Thyroid gland (tissue), 4 donors: ENCODE measurements around the gene TGFB1I1. TPM values are rescaled to one million over a fixed set of nuclear protein-coding genes. Genes with fewer than 3 reads are reported as not detected.
"Not testable (repeated sequence)": the region's sequence is repeated elsewhere in the genome, so short reads cannot be mapped to it uniquely, and the experiment has no call there.

Experiments used
- DNase-seq, 2 donors: peaks; one replicate each; pipeline ENCODE4 v3.0.0-alpha.2; 2019
- H3K27ac ChIP-seq, 3 donors: fragments of 200-600 bp; sonication (generic); 1 replicate in 2 of 3; 2 replicates in 1 of 3; pipeline ENCODE4 v1.5.1; 2016 to 2019; ENCODE audit warnings: mild to moderate bottlenecking in 1 of 3, moderate library complexity in 1 of 3
- H3K27me3 ChIP-seq: fragments of 200-600 bp; sonication (generic); one replicate; pipeline ENCODE4 v1.5.1; 2019
- H3K36me3 ChIP-seq, 2 donors: fragments of 200-600 bp; sonication (generic); one replicate each; pipeline ENCODE4 v1.5.1; 2016 to 2019
- H3K4me1 ChIP-seq, 2 donors: fragments of 200-600 bp; sonication (generic); one replicate each; pipeline ENCODE4 v1.5.1; 2017 to 2019
- H3K4me3 ChIP-seq, 3 donors: fragments of 200-600 bp; sonication (generic); replicated peaks in 1 of 3; 1 replicate in 2 of 3; 2 replicates in 1 of 3; pipeline ENCODE4 v1.5.1; 2016; ENCODE audit warnings: mild to moderate bottlenecking in 1 of 3
- H3K9me3 ChIP-seq: fragments of 200-600 bp; sonication (generic); one replicate; pipeline ENCODE4 v1.5.1; 2017
- POLR2A ChIP-seq, 2 donors: fragments of 450-650 bp; IDR thresholded peaks; one replicate each; pipeline ENCODE4 v1.6.1; 2017; ENCODE audit warnings: antibody characterized with exemption in 2 of 2, mild to moderate bottlenecking in 2 of 2, moderate library complexity in 1 of 2
- WGBS, 2 donors: methylation state at CpG; one replicate each; pipeline ENCODE4 v1.1.5; 2017; 5-methylcytosine and 5-hydroxymethylcytosine counted together
- intact Hi-C: fragments of 100-400 bp; cut with DNase I; formaldehyde crosslinking; loops from one replicate; pipeline ENCODE4 v1.15.1; 2023
- total RNA-seq, 4 donors: library from RNA; depleted of rRNA; stranded (reverse); fragments of >200 nt; gene quantifications; one replicate each; pipeline ENCODE4 v1.2.3, GENCODE V29; 2016
- TF ChIP-seq, protein P1 (sequence below), 6 experiments: fragments of 200-600 bp in 3 of 6; fragments of 450-650 bp in 3 of 6; sonication (generic) in 3 of 6; IDR thresholded peaks; one replicate each; pipeline ENCODE4 v1.5.1; 2016 to 2019; ENCODE audit warnings: antibody characterized with exemption in 6 of 6, mild to moderate bottlenecking in 2 of 6, inconsistent platforms in 1 of 6, moderate library complexity in 1 of 6

TGFB1I1 gene
- total RNA-seq, 4 donors from 2014 or later = 11.0 to 23.5 (median 20.0) TPM

DNA sequence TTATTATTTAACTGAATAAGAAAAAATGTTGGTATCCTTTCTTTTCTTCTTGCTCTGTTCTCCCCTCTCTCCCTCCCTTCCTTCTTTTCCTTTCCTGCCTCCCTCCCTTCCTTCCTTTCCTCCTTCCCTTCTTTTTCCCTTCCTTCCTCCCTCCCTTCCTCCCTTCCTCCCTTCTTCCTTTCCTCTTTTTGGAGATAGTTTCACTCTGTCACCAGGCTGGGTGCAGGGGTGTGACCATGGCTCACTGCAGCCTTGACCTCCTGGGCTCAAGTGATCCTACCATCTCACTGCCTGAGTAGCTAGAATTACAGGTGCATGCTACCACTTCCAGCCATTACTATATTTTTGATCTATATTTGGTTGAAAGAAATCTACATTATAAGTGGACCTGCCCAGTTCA is 41.9 kb downstream of the TGFB1I1 start:
- no peaks in the 10 kb centered on the region for H3K9me3 ChIP-seq
- H3K27ac ChIP-seq = no peak overlapping the region
- peaks cover 8 to 12% of the 10 kb centered on the region in 2 donors for H3K4me1 ChIP-seq
- no peak overlapping the region for H3K4me3 ChIP-seq
- TF ChIP-seq, protein P1, sequence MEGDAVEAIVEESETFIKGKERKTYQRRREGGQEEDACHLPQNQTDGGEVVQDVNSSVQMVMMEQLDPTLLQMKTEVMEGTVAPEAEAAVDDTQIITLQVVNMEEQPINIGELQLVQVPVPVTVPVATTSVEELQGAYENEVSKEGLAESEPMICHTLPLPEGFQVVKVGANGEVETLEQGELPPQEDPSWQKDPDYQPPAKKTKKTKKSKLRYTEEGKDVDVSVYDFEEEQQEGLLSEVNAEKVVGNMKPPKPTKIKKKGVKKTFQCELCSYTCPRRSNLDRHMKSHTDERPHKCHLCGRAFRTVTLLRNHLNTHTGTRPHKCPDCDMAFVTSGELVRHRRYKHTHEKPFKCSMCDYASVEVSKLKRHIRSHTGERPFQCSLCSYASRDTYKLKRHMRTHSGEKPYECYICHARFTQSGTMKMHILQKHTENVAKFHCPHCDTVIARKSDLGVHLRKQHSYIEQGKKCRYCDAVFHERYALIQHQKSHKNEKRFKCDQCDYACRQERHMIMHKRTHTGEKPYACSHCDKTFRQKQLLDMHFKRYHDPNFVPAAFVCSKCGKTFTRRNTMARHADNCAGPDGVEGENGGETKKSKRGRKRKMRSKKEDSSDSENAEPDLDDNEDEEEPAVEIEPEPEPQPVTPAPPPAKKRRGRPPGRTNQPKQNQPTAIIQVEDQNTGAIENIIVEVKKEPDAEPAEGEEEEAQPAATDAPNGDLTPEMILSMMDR (IDR thresholded peaks at IDR 0.05) = no peak
- no peak for TF ChIP-seq POLR2A (IDR thresholded peaks at IDR 0.05)
- H3K27me3 ChIP-seq = no peaks in the 10 kb centered on the region
- intact Hi-C loops = no loop called here
- no peaks in the 10 kb centered on the region for H3K36me3 ChIP-seq
- DNase-seq = no peak

DNA sequence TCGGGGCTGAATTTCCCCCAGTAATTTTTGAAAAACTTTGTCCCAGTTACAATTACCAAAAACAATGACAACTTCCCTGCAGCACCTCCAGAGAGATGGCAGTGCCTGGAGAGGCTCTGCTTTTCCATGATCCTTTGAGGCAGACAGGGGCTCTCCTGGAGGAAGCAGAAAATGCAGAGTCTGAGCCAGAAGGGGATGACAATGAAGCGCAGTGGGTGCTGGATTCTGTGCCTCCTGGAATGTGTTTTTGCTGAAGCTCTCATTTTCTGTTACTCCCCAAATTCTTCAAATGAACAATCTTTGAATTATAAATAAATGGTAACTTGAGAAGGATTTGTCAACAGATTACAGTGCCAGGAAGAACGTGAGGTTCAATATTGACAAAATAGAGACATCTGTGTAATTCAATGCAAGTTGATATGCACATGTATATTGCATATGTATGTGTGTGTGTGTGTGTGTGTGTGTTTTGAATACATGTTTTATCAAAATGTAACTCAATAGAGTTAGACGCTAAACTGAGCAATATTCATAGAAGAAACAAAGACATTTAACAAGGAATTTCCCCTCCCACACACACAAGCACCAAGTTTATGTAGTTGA is 45.9 kb downstream of the TGFB1I1 start:
- intact Hi-C loops = no loop called here
- H3K27me3 ChIP-seq = no peaks in the 10 kb centered on the region
- H3K36me3 ChIP-seq = no peaks in the 10 kb centered on the region
- 80 to 85% methylated on average over 4 of the region's 4 CpGs for WGBS, 2 donors
- TF ChIP-seq, protein P1 (IDR thresholded peaks at IDR 0.05) = no peak
- TF ChIP-seq POLR2A (IDR thresholded peaks at IDR 0.05) = no peak
- DNase-seq = no peak
- H3K27ac ChIP-seq = no peak overlapping the region
- no peaks in the 10 kb centered on the region for H3K4me1 ChIP-seq
- H3K4me3 ChIP-seq = no peak overlapping the region
- no peaks in the 10 kb centered on the region for H3K9me3 ChIP-seq

DNA sequence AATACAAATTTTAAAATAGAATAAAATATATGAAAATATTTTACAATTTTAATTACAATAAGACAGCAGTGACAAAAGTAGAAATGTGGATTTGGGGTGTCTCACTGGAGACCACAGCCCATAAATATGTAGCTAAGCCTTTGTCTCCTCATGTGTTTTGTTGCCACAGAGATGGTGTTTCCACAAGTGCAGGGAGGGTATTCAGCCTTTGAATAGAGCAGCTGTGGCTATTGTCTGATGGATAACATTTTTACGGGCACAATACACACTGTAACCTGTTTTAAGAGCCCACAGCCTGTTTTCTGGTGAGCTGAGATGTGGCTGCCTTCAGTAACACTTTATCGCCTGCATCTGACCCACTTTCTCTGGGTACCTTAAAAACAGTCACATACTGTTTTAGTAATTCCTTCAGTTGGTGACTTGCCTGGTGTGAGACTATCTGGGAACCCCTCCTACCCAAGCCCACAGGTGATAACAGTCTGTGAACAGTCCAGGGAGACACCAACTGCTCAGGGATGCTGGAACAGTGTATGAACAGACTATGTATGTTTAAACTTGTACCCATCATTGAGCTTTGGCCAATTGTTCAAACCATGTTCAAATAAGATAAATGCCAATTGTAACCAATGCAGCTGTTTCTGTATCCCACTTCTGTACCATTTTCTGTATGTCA is 47.9 kb downstream of the TGFB1I1 start:
- no peak for DNase-seq
- Histone ChIP-seq H3K36me3 (no peaks in the 10 kb centered on the region), H3K4me1 (no peaks in the 10 kb centered on the region), H3K4me3 (no peak overlapping the region), H3K9me3 (no peaks in the 10 kb centered on the region), H3K27me3 (no peaks in the 10 kb centered on the region), H3K27ac (no peak overlapping the region)
- TF ChIP-seq, protein P1 (IDR thresholded peaks at IDR 0.05) = no peak
- TF ChIP-seq POLR2A (IDR thresholded peaks at IDR 0.05) = no peak
- WGBS, 2 donors = 90 to 97% methylated on average over 2 of the region's 2 CpGs
- intact Hi-C loops = no loop called here

DNA sequence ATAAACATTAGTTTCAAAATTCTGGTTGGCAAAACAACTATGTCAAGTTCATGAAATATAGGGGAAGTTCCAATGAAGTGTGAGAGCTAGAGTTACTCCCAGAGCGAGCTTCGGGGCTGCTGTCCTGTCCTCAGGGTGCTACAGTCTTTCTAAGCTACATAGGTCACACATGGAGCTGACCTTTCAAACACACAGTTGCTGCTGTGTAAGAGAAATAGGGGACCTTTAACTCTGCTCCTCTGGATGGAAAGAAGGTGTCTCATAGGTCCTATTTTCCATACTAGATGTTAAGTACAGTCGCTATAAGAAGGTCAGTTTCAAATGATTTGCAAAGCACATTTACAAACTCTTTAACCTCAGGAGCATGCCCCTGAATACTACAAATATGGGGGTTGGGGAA is 49.4 kb downstream of the TGFB1I1 start:
- TF ChIP-seq, protein P1 (IDR thresholded peaks at IDR 0.05) = no peak
- TF ChIP-seq POLR2A (IDR thresholded peaks at IDR 0.05) = no peak
- intact Hi-C loops = no loop called here
- no peak overlapping the region for H3K27ac ChIP-seq
- 72 to 95% methylated on average over 3 of the region's 3 CpGs for WGBS, 2 donors
- no peak overlapping the region for H3K4me3 ChIP-seq
- no peaks in the 10 kb centered on the region for H3K36me3 ChIP-seq
- no peak for DNase-seq
- H3K9me3 ChIP-seq = no peaks in the 10 kb centered on the region
- H3K27me3 ChIP-seq = no peaks in the 10 kb centered on the region
- H3K4me1 ChIP-seq = no peaks in the 10 kb centered on the region

DNA sequence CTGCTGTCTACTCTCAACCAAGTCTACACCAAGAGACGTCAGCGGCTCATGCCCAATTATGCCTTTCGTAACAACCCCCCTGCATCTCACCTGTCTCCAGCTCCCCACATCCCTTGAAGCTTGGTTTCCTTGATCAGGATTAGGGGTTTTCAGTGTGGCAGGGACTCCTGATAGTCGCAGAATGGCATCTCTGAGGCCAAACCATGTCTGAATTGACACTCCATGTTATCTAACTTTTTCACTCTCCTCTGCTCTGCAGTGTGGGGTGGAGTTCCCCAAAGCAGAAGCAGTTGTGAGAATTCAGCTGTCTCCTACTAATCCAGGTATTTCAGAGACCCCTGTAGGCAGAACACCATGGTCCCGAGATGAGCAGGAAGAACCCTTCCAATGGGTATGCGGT is 50.1 kb downstream of the TGFB1I1 start:
- DNase-seq = no peak
- no peak overlapping the region for H3K4me3 ChIP-seq
- TF ChIP-seq, protein P1 (IDR thresholded peaks at IDR 0.05) = no peak
- no peak for TF ChIP-seq POLR2A (IDR thresholded peaks at IDR 0.05)
- intact Hi-C loops = no loop called here
- H3K4me1 ChIP-seq = no peaks in the 10 kb centered on the region
- H3K36me3 ChIP-seq = no peaks in the 10 kb centered on the region
- no peak overlapping the region for H3K27ac ChIP-seq
- H3K27me3 ChIP-seq = no peaks in the 10 kb centered on the region
- no peaks in the 10 kb centered on the region for H3K9me3 ChIP-seq
- WGBS, 2 donors = 86 to 89% methylated on average over 6 of the region's 6 CpGs

DNA sequence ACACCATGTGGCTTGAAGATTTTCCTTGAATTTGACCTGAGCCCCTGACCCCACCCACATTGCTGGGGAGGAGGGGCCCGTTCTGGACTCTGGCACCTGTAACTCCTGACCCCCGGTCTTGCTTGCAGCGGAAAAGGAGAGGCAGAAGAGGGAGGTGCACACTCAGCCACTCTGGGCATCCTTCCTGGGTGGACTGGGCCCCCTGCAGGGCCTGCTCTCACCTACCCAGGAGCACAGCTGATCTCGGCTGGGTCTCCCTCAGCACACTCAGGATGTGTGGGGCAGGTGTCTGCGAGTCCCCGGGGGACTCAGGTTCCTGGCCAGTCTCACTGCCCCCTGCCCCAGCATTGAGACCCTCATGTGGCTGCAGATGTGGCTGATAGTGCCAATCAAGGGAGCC is 51.8 kb downstream of the TGFB1I1 start:
- H3K36me3 ChIP-seq, H3K27ac ChIP-seq, DNase-seq, H3K4me3 ChIP-seq, H3K27me3 ChIP-seq, H3K9me3 ChIP-seq, H3K4me1 ChIP-seq, intact Hi-C loops: not testable (repeated sequence)
- WGBS, 2 donors = 59% methylated on average over 4 of the region's 6 CpGs; no CpG with 5 or more reads in 1 of the 2 donors
